Measurements from ENCODE around the gene LIMD2.
A peak's percentile ranks its signal among the peaks of the same experiment; 100 is the strongest.

LIMD2 gene

DNA sequence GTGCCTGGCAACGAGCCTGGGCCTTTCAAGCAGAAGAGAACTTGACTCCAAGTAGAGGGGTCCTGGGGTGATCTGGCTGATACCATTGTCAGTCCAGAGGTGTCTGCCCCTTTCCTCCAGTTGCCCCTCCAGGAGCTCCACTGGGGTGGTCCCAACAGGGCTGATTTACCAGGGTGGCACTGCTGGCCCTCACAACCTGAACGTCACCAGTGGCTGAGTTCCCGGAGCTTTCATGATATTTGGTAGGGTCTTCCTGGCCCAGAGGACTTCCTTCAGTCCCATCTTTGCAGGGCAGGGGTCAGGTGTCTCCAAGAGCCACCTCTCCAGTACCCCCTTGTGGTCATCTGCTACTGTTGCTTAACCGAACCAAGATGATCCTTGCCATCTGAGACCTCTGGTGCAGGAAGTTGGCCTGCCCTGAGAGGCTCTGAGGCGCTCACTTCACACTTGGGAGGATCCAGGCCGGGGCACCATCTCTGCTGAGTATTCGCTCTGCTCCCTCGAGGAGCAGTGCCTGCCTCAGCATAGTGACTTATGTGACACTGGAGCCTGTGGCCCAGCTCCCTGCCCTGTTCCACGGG, 3.5 kb downstream of the LIMD2 start:
- H3K14ac ChIP-seq (ENCODE audit: low read length in 2 of 2), result no peak overlapping the region
- no peak overlapping the region for H2BK15ac ChIP-seq (ENCODE audit: low read depth, poor library complexity, severe bottlenecking)
- no peak overlapping the region for H2BK5ac ChIP-seq (ENCODE audit: low read depth, low read length, poor library complexity, severe bottlenecking)
- peak; percentile 47 for DNase-seq
- no peaks in the 10 kb centered on the region for H3K9me3 ChIP-seq (ENCODE audit: control insufficient read depth, low read length)
- H3K18ac ChIP-seq (ENCODE audit: low read depth in 1 of 2, low read length in 2 of 2), result no peak overlapping the region
- H2AFZ ChIP-seq (ENCODE audit: low read depth, low read length), result no peak overlapping the region
- no peaks in the 10 kb centered on the region for H3K27me3 ChIP-seq (ENCODE audit: control insufficient read depth in 1 of 2, insufficient read depth in 1 of 2, low read length in 2 of 2)
- peaks cover 8% of the 10 kb centered on the region for H3K79me1 ChIP-seq (replicated peaks; ENCODE audit: low read length, poor library complexity, severe bottlenecking)
- WGBS, result 79% methylated on average over 9 of the region's 9 CpGs
- H4K8ac ChIP-seq (ENCODE audit: low read length), result no peak overlapping the region
- H3K36me3 ChIP-seq (ENCODE audit: control insufficient read depth in 1 of 2, insufficient read depth in 2 of 2, low read depth in 1 of 2, low read length in 2 of 2), result peaks cover 33 to 64% of the 10 kb centered on the region in 2 experiments
- no peak overlapping the region for H3K4me2 ChIP-seq (ENCODE audit: low read length, poor library complexity, severe bottlenecking)
- no peak overlapping the region for H4K91ac ChIP-seq (ENCODE audit: low read length)
- no peak overlapping the region for H3K23ac ChIP-seq (ENCODE audit: low read length in 2 of 2)
- H3K27ac ChIP-seq (ENCODE audit: low read length, poor library complexity, severe bottlenecking), result no peak overlapping the region
- no peak overlapping the region for H3K9ac ChIP-seq (ENCODE audit: low read length)
- H2BK120ac ChIP-seq (ENCODE audit: low read depth, low read length), result no peak overlapping the region
- no peak overlapping the region for H2BK12ac ChIP-seq (ENCODE audit: low read length in 2 of 2)
- H3K4ac ChIP-seq (ENCODE audit: low read depth in 1 of 2, low read length in 2 of 2), result no peak overlapping the region
- peaks cover 42% of the 10 kb centered on the region for H3K4me1 ChIP-seq (ENCODE audit: control insufficient read depth, insufficient read depth, low read depth, low read length)
- H2AK5ac ChIP-seq (ENCODE audit: low read length, severe bottlenecking), result no peak overlapping the region
- no peak overlapping the region for H3K4me3 ChIP-seq (ENCODE audit: insufficient read depth in 1 of 2, low read depth in 1 of 2, low read length in 2 of 2)

DNA sequence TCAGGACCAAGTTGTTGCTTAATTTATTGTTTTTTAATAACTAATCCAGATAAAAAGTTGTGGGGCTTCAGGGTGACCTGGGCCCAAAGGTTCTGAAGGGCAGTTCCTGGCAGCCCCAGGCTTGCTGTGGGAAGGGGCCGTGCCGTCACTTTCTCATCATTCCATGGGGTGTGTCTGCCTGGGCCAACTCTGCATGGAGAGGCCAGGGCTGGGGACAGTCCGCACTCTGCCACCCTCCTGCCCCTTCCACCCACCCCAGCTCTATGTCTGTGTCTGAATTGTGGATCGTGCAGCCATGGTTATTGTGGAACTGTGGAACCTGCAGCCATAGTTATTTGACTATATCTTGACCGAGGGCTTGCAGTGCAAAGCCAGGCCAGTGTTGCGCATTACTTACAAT, 4.0 kb downstream of the LIMD2 start:
- Histone ChIP-seq H3K4ac (ENCODE audit: low read depth in 1 of 2, low read length in 2 of 2) (no peak overlapping the region), H3K23ac (ENCODE audit: low read length in 2 of 2) (no peak overlapping the region), H3K4me1 (ENCODE audit: control insufficient read depth, insufficient read depth, low read depth, low read length) (peaks cover 37% of the 10 kb centered on the region), H3K4me3 (ENCODE audit: insufficient read depth in 1 of 2, low read depth in 1 of 2, low read length in 2 of 2) (no peak overlapping the region), H3K9me3 (ENCODE audit: control insufficient read depth, low read length) (no peaks in the 10 kb centered on the region), H2BK5ac (ENCODE audit: low read depth, low read length, poor library complexity, severe bottlenecking) (no peak overlapping the region), H4K8ac (ENCODE audit: low read length) (no peak overlapping the region), H3K27ac (ENCODE audit: low read length, poor library complexity, severe bottlenecking) (no peak overlapping the region), H3K79me1 (replicated peaks; ENCODE audit: low read length, poor library complexity, severe bottlenecking) (peaks cover 7% of the 10 kb centered on the region), H3K27me3 (ENCODE audit: control insufficient read depth in 1 of 2, insufficient read depth in 1 of 2, low read length in 2 of 2) (no peaks in the 10 kb centered on the region), H3K4me2 (ENCODE audit: low read length, poor library complexity, severe bottlenecking) (no peak overlapping the region), H2BK12ac (ENCODE audit: low read length in 2 of 2) (no peak overlapping the region), H4K91ac (ENCODE audit: low read length) (no peak overlapping the region), H2BK120ac (ENCODE audit: low read depth, low read length) (no peak overlapping the region), H3K18ac (ENCODE audit: low read depth in 1 of 2, low read length in 2 of 2) (no peak overlapping the region), H2AK5ac (ENCODE audit: low read length, severe bottlenecking) (no peak overlapping the region), H3K36me3 (ENCODE audit: control insufficient read depth in 1 of 2, insufficient read depth in 2 of 2, low read depth in 1 of 2, low read length in 2 of 2) (peaks cover 38 to 67% of the 10 kb centered on the region in 2 experiments), H3K9ac (ENCODE audit: low read length) (no peak overlapping the region), H2BK15ac (ENCODE audit: low read depth, poor library complexity, severe bottlenecking) (no peak overlapping the region), H2AFZ (ENCODE audit: low read depth, low read length) (no peak overlapping the region), H3K14ac (ENCODE audit: low read length in 2 of 2) (no peak overlapping the region)
- DNase-seq, result no peak
- WGBS, result 98% methylated on average over 5 of the region's 6 CpGs

DNA sequence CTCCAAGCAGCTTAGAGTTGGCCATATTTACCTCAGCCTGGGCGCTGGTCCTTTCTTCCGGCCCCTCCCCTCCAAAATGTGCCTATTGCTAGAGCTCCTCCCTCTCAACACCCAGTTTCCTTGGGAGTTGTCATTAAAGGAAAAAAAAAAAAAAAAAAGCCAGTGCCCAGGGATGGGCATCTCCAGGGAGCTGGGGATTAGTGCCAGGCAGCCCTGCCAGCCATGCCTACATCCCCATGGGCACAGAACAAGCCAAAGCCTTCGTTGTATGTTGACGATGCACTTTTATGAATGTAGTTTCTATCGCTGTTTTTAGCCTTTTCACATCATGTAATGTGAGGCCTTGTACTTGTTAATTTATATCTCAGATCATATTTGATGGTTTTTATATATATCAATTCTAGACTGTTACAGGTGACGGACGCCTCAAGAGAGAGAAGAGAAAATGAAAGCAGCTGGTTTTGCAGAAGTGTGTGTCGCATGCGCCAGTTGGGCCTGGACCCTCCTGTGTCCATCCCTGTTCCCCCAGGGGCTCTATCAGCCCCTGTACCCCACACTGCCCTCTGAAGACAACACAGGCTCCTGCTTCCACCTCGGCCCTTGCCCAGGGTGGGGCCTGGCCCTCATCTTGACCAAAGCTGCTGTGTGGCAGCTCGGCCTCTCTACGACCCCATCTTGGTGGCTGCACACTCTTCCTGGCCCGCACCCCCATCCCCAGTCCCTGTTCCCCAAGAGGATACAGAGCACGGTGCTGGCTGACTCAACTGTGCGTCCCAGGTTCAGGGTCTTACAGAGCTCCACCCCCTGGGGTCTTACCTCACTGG, 4.8 kb downstream of the LIMD2 start:
- H2AFZ ChIP-seq (ENCODE audit: low read depth, low read length), result no peak overlapping the region
- peaks cover 7% of the 10 kb centered on the region for H3K79me1 ChIP-seq (replicated peaks; ENCODE audit: low read length, poor library complexity, severe bottlenecking)
- no peak overlapping the region for H4K8ac ChIP-seq (ENCODE audit: low read length)
- no peak overlapping the region for H2BK5ac ChIP-seq (ENCODE audit: low read depth, low read length, poor library complexity, severe bottlenecking)
- no peak for DNase-seq
- H3K27ac ChIP-seq (ENCODE audit: low read length, poor library complexity, severe bottlenecking), result no peak overlapping the region
- H3K14ac ChIP-seq (ENCODE audit: low read length in 2 of 2), result no peak overlapping the region
- WGBS, result 95% methylated on average over 13 of the region's 15 CpGs
- H3K23ac ChIP-seq (ENCODE audit: low read length in 2 of 2), result no peak overlapping the region
- no peak overlapping the region for H3K18ac ChIP-seq (ENCODE audit: low read depth in 1 of 2, low read length in 2 of 2)
- no peak overlapping the region for H2AK5ac ChIP-seq (ENCODE audit: low read length, severe bottlenecking)
- H3K36me3 ChIP-seq (ENCODE audit: control insufficient read depth in 1 of 2, insufficient read depth in 2 of 2, low read depth in 1 of 2, low read length in 2 of 2), result peaks cover 46 to 74% of the 10 kb centered on the region in 2 experiments
- H3K4ac ChIP-seq (ENCODE audit: low read depth in 1 of 2, low read length in 2 of 2), result no peak overlapping the region
- H2BK15ac ChIP-seq (ENCODE audit: low read depth, poor library complexity, severe bottlenecking), result no peak overlapping the region
- no peak overlapping the region for H3K9ac ChIP-seq (ENCODE audit: low read length)
- no peaks in the 10 kb centered on the region for H3K27me3 ChIP-seq (ENCODE audit: control insufficient read depth in 1 of 2, insufficient read depth in 1 of 2, low read length in 2 of 2)
- peaks cover 30% of the 10 kb centered on the region for H3K4me1 ChIP-seq (ENCODE audit: control insufficient read depth, insufficient read depth, low read depth, low read length)
- H3K4me3 ChIP-seq (ENCODE audit: insufficient read depth in 1 of 2, low read depth in 1 of 2, low read length in 2 of 2), result no peak overlapping the region
- H2BK12ac ChIP-seq (ENCODE audit: low read length in 2 of 2), result no peak overlapping the region
- no peaks in the 10 kb centered on the region for H3K9me3 ChIP-seq (ENCODE audit: control insufficient read depth, low read length)
- no peak overlapping the region for H2BK120ac ChIP-seq (ENCODE audit: low read depth, low read length)
- no peak overlapping the region for H4K91ac ChIP-seq (ENCODE audit: low read length)
- H3K4me2 ChIP-seq (ENCODE audit: low read length, poor library complexity, severe bottlenecking), result no peak overlapping the region

DNA sequence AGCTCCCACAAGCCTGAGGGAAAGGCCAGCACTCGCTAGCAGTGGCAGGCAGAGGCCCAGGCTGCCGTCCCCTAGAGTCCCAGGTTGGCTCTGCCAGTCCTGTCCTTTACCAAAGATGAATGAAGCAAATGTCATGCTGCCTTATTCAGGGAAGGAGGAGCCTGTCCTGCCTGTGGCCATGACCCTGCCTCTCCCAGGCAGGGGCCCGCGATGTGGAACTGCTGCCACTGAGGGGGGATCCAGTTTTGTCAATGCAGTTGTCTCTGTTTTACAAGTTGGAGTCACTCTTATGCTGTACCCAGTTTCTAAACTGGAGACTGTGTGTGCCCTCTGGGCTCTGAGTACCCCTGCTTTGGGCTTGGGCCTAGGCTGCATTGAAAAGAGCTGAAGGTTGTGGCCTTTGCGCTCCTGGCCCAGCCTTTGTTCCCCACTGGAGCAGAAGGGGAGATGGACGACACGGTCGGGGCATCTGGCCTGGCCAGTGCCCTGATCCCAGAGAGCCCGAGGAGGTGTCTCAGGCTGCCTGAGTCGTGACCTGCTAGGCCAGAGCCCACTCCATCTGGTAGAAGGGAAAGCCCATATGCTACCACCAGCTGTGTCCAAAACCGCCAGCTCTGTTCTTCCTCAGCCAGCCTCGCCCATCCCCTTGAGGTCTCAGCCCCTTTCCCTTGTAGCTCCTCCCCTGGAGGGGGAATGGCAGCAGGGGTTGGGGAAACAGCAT, 5.5 kb downstream of the LIMD2 start:
- no peak overlapping the region for H2BK5ac ChIP-seq (ENCODE audit: low read depth, low read length, poor library complexity, severe bottlenecking)
- H2AK5ac ChIP-seq (ENCODE audit: low read length, severe bottlenecking), result no peak overlapping the region
- H2BK12ac ChIP-seq (ENCODE audit: low read length in 2 of 2), result no peak overlapping the region
- H3K4me2 ChIP-seq (ENCODE audit: low read length, poor library complexity, severe bottlenecking), result no peak overlapping the region
- no peak overlapping the region for H3K27ac ChIP-seq (ENCODE audit: low read length, poor library complexity, severe bottlenecking)
- H3K23ac ChIP-seq (ENCODE audit: low read length in 2 of 2), result no peak overlapping the region
- no peaks in the 10 kb centered on the region for H3K27me3 ChIP-seq (ENCODE audit: control insufficient read depth in 1 of 2, insufficient read depth in 1 of 2, low read length in 2 of 2)
- peaks cover 7% of the 10 kb centered on the region for H3K79me1 ChIP-seq (replicated peaks; ENCODE audit: low read length, poor library complexity, severe bottlenecking)
- H3K9ac ChIP-seq (ENCODE audit: low read length), result no peak overlapping the region
- H3K36me3 ChIP-seq (ENCODE audit: control insufficient read depth in 1 of 2, insufficient read depth in 2 of 2, low read depth in 1 of 2, low read length in 2 of 2), result peaks cover 53 to 82% of the 10 kb centered on the region in 2 experiments
- no peak overlapping the region for H4K91ac ChIP-seq (ENCODE audit: low read length)
- WGBS, result 75% methylated on average over 12 of the region's 12 CpGs
- no peak overlapping the region for H3K14ac ChIP-seq (ENCODE audit: low read length in 2 of 2)
- H3K4ac ChIP-seq (ENCODE audit: low read depth in 1 of 2, low read length in 2 of 2), result no peak overlapping the region
- no peak overlapping the region for H4K8ac ChIP-seq (ENCODE audit: low read length)
- H2BK15ac ChIP-seq (ENCODE audit: low read depth, poor library complexity, severe bottlenecking), result no peak overlapping the region
- DNase-seq, result no peak
- peaks cover 30% of the 10 kb centered on the region for H3K4me1 ChIP-seq (ENCODE audit: control insufficient read depth, insufficient read depth, low read depth, low read length)
- no peaks in the 10 kb centered on the region for H3K9me3 ChIP-seq (ENCODE audit: control insufficient read depth, low read length)
- H3K4me3 ChIP-seq (ENCODE audit: insufficient read depth in 1 of 2, low read depth in 1 of 2, low read length in 2 of 2), result no peak overlapping the region
- H2AFZ ChIP-seq (ENCODE audit: low read depth, low read length), result no peak overlapping the region
- no peak overlapping the region for H2BK120ac ChIP-seq (ENCODE audit: low read depth, low read length)
- H3K18ac ChIP-seq (ENCODE audit: low read depth in 1 of 2, low read length in 2 of 2), result no peak overlapping the region
